Measurements from ENCODE around the gene SNX5.

The SNX5 gene

GRCh38 chr20:17912916-17913315 is 55.7 kb downstream of the SNX5 start:
- no peak for DNase-seq

DNA sequence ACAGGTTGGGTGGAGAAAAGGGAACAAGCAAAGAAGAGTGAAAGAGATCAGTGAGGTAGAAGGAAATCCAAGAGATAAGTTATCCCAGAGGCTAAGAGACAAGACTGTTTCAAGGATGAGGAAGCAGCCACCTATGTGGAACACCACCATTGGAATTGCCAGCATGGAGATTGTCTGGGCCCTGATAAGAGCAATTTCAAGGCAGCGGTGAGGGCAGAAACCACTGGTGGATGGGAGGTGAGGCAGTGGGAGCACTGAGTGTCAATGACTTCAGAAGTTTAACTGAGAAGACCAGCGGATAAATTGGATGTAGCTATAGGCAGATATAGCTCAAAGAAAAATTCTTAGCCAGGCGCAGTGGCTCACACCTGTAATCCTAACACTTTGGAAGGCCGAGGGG is 56.7 kb downstream of the SNX5 start:
- DNase-seq, result no peak

DNA sequence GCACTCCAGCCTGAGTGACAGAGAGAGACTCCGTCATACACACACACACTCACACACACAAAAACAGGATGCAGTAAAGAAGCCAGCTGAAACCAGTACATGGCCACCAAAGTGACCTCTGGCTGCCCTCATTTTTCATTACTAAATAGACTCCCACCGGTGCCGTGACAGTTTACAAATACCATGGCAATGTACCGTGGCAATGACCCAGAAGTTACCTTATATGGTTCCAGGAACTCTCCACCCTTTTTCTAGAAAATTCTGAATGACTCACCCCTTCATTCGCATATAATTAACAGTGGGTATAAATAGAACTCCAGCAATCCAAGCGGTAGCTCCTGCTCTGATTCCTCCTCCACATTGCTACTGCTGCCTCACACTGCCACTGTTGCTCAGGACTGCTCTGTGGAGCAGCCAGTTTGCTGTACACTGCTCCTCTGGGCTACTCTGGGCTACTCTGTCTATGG is 57.7 kb downstream of the SNX5 start:
- DNase-seq, result no peak

GRCh38 chr20:17909869-17910321 is 58.7 kb downstream of the SNX5 start:
- DNase-seq, result no peak

DNA sequence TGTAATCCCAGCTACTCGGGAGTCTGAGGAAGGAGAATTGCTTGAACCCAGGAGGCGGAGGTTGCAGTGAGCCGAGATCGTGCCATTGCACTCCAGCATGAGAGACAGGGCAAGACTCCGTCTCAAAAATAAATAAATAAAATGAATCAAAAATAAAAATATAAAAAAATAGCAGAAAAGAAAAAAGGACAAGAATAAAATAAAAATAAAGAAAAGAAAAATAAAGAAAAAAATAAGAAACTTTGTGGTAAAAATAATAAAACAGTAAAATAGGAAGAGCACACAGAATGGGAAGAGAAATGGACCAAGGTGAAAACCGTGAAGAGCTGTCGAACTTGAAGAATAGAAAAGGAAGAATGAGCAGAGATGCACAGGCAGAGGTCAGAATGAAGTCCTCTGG is 63.0 kb downstream of the SNX5 start:
- DNase-seq, result no peak

GRCh38 chr20:17904027-17904426 is 64.6 kb downstream of the SNX5 start:
- no peak for DNase-seq

DNA sequence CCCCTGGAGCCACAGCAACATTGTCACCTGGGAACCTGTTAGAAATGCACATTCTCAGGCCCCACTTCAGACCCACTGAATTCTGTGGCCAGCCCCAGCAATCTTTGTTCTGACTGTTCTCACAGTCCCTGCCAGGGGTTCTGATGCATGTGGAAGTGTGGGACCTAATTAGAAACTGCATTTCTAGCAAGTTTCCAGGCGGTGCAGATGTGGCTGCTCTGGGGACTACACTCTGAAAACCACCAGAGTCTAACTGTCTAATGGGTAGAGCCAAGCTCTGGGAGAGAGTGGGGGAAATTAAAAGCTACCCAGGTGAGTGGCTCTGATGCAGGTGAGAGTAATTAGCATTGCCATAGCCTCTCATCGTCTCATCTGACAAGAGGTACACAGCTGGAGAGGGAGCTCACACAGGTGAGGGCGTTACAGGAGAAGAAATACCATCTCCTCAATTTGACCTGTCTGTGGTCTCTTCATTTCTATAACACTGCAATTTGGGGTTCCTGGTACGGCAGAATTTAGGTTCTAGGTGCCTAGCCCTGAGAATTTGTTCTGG is 66.0 kb downstream of the SNX5 start:
- DNase-seq, result no peak

GRCh38 chr20:17901971-17902370 is 66.6 kb downstream of the SNX5 start:
- DNase-seq, result no peak

- DNase-seq, result peak; percentile 47
Measured at GRCh38 chr20:17898548-17898994, 70.0 kb downstream of the SNX5 start.

DNA sequence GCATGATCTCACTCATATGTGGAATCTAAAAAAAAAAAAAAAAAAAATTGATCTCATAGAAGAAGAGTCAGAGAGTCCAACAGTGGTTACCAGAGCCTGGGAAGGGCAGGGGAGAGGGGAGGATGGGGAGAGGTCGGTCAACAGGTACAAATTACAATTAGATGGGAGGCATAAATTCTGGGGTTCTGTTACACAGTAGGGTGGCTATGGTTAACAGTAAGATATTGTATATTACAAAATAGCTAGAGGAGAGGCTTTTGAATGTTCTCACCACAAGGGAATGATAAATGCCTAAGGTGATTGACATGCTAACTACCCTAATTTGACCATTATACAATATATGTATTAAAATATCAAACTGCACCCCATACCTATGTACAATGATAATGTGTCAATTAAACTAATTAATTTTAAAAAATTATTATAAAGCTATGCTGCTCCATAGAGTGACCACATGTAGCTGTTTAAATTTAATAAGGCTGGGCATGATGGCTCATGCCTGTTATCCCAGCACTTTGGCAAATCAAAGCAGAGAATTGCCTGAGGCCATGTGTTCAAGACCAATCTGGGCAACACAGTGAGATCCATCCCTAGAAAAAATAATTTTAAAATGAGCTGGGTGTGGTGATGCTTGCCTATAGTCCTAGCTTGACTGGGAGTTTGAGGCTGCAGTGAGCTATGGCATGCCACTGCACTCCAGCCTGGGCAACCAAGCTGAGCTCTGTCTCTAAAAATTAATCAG is 70.9 kb downstream of the SNX5 start:
- DNase-seq, result no peak

DNA sequence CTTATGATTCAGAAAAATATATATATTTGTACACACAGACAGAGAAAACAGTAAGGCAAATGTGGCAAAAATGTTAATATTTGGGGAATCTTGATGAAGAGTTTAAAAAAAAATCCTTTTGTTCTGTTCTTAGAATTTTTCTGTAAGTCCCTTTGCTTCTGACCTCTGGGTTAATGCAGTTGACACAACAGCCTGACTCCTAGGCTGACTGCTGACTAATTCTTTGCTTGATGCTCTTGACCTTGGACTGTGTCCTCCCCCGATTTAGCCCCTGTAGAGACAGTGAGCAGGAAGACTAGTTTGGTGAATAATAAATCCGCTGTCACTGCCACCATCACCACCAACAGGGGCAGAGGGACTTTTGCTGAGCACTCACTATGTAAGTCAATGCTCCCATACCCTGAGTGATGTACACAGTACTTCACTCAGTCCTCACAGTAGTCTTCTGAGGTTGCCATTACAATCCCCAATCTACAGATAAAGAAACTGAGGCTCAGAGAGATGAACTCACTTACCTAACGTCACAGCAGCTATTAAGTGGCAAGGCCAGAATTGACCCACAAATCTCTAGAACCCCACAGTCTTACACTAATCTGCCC is 71.7 kb downstream of the SNX5 start:
- DNase-seq, result no peak

DNA sequence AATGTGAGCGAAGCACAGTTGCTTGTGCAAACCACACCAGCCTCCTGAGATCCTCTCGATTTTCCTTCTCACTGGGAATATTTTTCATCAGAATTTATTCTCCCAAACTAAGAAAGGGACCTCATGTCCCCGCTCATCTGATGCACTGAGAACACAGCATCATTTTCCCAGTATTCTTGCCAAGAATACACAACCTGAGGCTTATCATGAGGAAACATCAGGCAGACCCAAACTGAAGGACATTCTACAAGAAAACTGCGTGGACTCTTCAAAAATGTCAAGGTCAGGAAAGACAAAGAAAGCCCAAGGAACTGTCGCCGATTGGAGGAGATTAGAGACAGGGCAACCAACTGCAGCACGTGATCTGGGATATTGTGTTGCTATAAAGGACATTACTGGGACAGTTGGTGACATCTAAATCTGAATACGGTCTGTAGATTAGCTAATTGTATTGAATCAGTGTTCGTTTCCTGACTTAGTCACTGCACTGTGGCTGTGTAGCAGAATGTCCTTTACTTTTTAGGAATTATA is 72.3 kb downstream of the SNX5 start:
- no peak for DNase-seq

GRCh38 chr20:17895641-17896171 is 72.9 kb downstream of the SNX5 start:
- no peak for DNase-seq

GRCh38 chr20:17893445-17893844 is 75.1 kb downstream of the SNX5 start:
- DNase-seq, result no peak

GRCh38 chr20:17892189-17892938 is 76.2 kb downstream of the SNX5 start:
- DNase-seq, result no peak
